BJ (cell line): ENCODE results near the gene SLFN12. TPM values are rescaled to one million over a fixed set of nuclear protein-coding genes. Genes with fewer than 3 reads are reported as not detected.

Experiments used
- CTCF ChIA-PET: fragments of 350-600 bp; formaldehyde crosslinking; extraction: SDS; loops from one replicate; lab custom pipeline; 2021; ENCODE audit warnings: antibody characterized with exemption, inconsistent platforms; lab: Yijun Ruan, JAX
- POLR2A ChIA-PET: fragments of 300-600 bp; sonication (Branson Sonifier 250); formaldehyde crosslinking; extraction: SDS; loops from one replicate; lab custom pipeline; 2021; ENCODE audit warnings: antibody characterized with exemption; lab: Charles Lee
- DNase-seq: peaks from one replicate; pipeline ENCODE4 v3.0.0-alpha.2; 2011; ENCODE audit warnings: low read depth
- H3K27me3 ChIP-seq: 2 replicates; pipeline ENCODE4 v1.6.0; 2011; ENCODE audit warnings: low read length; ENCODE audit not compliant: control insufficient read depth, insufficient read depth
- H3K36me3 ChIP-seq: 2 replicates; pipeline ENCODE4 v1.5.1; 2011; ENCODE audit warnings: low read length; ENCODE audit not compliant: control insufficient read depth, insufficient read depth
- H3K4me3 ChIP-seq: 2 replicates; pipeline ENCODE4 v1.5.1; 2011; ENCODE audit warnings: low read depth, mild to moderate bottlenecking, control low read depth, low read length
- polyA plus RNA-seq: library from polyadenylated mRNA; depleted of rRNA; stranded (reverse); fragments of >200 nt; gene quantifications from 2 replicates; pipeline ENCODE4 v1.2.3, GENCODE V29; 2011
- TF ChIP-seq, protein P1 (sequence below): IDR thresholded peaks from 2 replicates; pipeline ENCODE4 v1.5.1; 2011; ENCODE audit warnings: low read depth, mild to moderate bottlenecking, control low read depth, inconsistent platforms, low read length, moderate library complexity; ENCODE audit not compliant: insufficient read depth

SLFN12 gene
- polyA plus RNA-seq, 1 experiment, result 8.6 TPM

GRCh38 chr17:35373984-35374765 lies 58.1 kb downstream of the SLFN12 start:
- POLR2A ChIA-PET, result no interaction called here
- DNase-seq, result no peak

DNA sequence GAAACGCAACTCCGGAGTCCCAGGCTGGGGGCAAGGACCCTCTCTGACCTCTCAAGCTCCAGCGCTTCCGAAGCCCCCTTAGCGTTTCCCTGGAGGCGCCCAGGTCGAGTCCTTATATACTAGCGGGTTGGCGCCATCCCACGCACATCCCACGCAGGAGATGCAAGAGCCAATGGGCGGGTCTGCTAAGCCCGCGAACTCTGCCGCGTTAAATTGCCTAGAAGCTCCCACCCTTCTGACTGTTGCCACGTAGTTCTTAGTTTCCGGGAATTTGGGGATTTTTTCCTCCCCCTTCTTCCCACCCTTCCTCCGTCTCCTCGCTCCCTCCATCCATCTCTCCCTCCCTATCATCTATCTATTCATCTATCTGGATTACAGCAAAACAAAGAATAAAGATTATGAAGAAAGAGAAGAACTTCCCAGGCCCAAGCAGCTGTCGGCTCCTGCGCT lies 58.7 kb downstream of the SLFN12 start, which contains the start of gene SLFN11:
SLFN11 (minus strand) TSS at position 88 of the 450 bp plus-strand sequence. CDS start 9,814 bp downstream, outside the sequence.
- peak; percentile 67 for DNase-seq
- TF ChIP-seq, protein P1, sequence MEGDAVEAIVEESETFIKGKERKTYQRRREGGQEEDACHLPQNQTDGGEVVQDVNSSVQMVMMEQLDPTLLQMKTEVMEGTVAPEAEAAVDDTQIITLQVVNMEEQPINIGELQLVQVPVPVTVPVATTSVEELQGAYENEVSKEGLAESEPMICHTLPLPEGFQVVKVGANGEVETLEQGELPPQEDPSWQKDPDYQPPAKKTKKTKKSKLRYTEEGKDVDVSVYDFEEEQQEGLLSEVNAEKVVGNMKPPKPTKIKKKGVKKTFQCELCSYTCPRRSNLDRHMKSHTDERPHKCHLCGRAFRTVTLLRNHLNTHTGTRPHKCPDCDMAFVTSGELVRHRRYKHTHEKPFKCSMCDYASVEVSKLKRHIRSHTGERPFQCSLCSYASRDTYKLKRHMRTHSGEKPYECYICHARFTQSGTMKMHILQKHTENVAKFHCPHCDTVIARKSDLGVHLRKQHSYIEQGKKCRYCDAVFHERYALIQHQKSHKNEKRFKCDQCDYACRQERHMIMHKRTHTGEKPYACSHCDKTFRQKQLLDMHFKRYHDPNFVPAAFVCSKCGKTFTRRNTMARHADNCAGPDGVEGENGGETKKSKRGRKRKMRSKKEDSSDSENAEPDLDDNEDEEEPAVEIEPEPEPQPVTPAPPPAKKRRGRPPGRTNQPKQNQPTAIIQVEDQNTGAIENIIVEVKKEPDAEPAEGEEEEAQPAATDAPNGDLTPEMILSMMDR, result no peak
- ChIA-PET CTCF (interaction anchor here (0.5 kb wide), 1 partner anchor 1015 kb away, joined by 3 read pairs; no protein-coding TSS in a partner anchor), POLR2A (no interaction called here)
- Histone ChIP-seq H3K4me3 (peak within 1 kb of the TSS; percentile 57), H3K36me3 (peaks cover 1% of the 10 kb centered on the region; the same call in 1 of the 2 replicates), H3K27me3 (no peaks in the 10 kb centered on the region)

More at GRCh38 chr17:35373984-35374765, 58.1 kb downstream of the SLFN12 start:
- Histone ChIP-seq H3K36me3 (peaks cover under 1% of the 10 kb centered on the region; the same call in 1 of the 2 replicates), H3K27me3 (no peaks in the 10 kb centered on the region), H3K4me3 (peak overlapping the region; percentile 57)
- TF ChIP-seq, protein P1, result no peak
- CTCF ChIA-PET, result interaction anchor here (0.5 kb wide), 1 partner anchor 1016 kb away, joined by 3 read pairs; no protein-coding TSS in a partner anchor

- POLR2A ChIA-PET, result no interaction called here
- no peak for DNase-seq
These were observed 59.3 kb downstream of the SLFN12 start for GRCh38 chr17:35372846-35373533.

GRCh38 chr17:35371934-35372333 lies 60.4 kb downstream of the SLFN12 start:
- H3K36me3 ChIP-seq, result peaks cover 1% of the 10 kb centered on the region
- DNase-seq, result no peak
- ChIA-PET CTCF (no interaction called here), POLR2A (no interaction called here)
- TF ChIP-seq, protein P1, result no peak
- no peak overlapping the region for H3K4me3 ChIP-seq
- H3K27me3 ChIP-seq, result no peaks in the 10 kb centered on the region

More at GRCh38 chr17:35372846-35373533, 59.3 kb downstream of the SLFN12 start:
- CTCF ChIA-PET, result no interaction called here
- Histone ChIP-seq H3K27me3 (no peaks in the 10 kb centered on the region), H3K36me3 (peaks cover 1% of the 10 kb centered on the region; the same call in 1 of the 2 replicates), H3K4me3 (peak overlapping the region; percentile 57)
- TF ChIP-seq, protein P1, result no peak
